ENCODE results near the gene FOXL3. TPM values are rescaled to one million over a fixed set of nuclear protein-coding genes. Genes with fewer than 3 reads are reported as not detected.

The FOXL3 gene
- polyA plus RNA-seq, 2 of the 4 experiments (the other 2 are of a cell fraction), result not detected

- ChIA-PET CTCF (no interaction called here), POLR2A (no interaction called here)
- FAIRE-seq (no peak), DNase-seq (ENCODE audit: low read depth in 1 of 2, low spot score in 1 of 2) (no peak), ATAC-seq (no peak)
- TF ChIP-seq RAD21 (conservative IDR thresholded peaks at IDR 0.05 in 1 of 2, IDR thresholded peaks at IDR 0.05 in 1 of 2) (no peak), NFE2L2 (conservative IDR thresholded peaks at IDR 0.05; ENCODE audit: low read length) (no peak), HOXB13 (CRISPR knock-in tag; IDR thresholded peaks at IDR 0.05; ENCODE audit: low read depth) (no peak), CBX2 (IDR thresholded peaks at IDR 0.05; ENCODE audit: borderline replicate concordance, low read depth) (no peak), MAFK (IDR thresholded peaks at IDR 0.05; ENCODE audit: partially characterized antibody) (no peak), RARB (CRISPR knock-in tag; IDR thresholded peaks at IDR 0.05) (no peak), ZC3H11A (IDR thresholded peaks at IDR 0.05) (no peak), KDM1A (IDR thresholded peaks at IDR 0.05; ENCODE audit: low read depth) (no peak)
- Histone ChIP-seq H3K9me3 (peaks cover 15% of the 10 kb centered on the region; the same call in 2 of the 3 replicates), H3K4me3 (no peak overlapping the region), H3K27ac (no peak overlapping the region), H3K4me2 (no peak overlapping the region), H3K4me1 (no peaks in the 10 kb centered on the region)
- WGBS (ENCODE audit: missing lambda C conversion rate), result 92% methylated on average over 21 of the region's 21 CpGs
Observed at GRCh38 chr7:251446-252175, 38.4 kb upstream of the FOXL3 start.

DNA sequence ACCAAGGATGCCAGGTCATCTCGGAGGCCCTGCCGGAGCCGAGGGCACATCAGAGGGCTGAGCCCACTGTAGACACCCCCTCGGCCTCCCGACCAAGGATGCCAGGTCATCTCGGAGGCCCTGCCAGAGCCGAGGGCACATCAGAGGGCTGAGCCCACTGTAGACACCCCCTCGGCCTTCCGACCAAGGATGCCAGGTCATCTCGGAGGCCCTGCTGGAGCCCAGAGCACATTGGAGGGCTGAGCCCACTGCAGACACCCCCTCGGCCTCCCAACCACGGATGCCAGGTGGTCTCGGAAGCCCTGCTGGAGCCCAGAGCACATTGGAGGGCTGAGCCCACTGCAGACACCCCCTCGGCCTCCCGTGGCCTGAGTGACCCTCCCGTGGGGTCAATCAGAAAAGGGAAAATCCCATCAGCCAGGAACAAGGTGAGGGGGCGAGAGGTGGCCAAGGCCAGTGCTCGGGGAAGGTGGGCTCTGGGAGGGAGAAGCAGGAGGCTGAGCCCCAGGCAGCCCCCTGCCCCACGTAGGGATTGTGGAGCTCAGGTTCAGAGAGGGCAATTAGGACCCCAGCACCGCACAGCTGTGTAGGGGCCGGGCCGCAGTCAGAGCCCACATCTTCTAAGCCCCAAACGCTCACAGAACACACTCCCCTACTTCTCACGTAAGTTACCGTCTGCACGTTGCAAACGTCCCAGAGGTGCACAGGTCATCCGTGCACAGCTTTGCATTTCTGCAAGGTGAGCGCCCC is 37.6 kb upstream of the FOXL3 start:
- DNase-seq (ENCODE audit: low read depth in 1 of 2, low spot score in 1 of 2) (no peak), FAIRE-seq (no peak), ATAC-seq (no peak)
- TF ChIP-seq CBX2 (IDR thresholded peaks at IDR 0.05; ENCODE audit: borderline replicate concordance, low read depth) (no peak), POLR2A (IDR thresholded peaks at IDR 0.05; ENCODE audit: low read length) (no peak), KDM1A (IDR thresholded peaks at IDR 0.05; ENCODE audit: low read depth) (no peak), SMC3 (IDR thresholded peaks at IDR 0.05) (no peak), ZNF302 (CRISPR knock-in tag; IDR thresholded peaks at IDR 0.05) (no peak), CTCF (IDR thresholded peaks at IDR 0.05) (no peak), HOXB13 (CRISPR knock-in tag; IDR thresholded peaks at IDR 0.05; ENCODE audit: low read depth) (no peak), MAFK (IDR thresholded peaks at IDR 0.05; ENCODE audit: partially characterized antibody) (no peak), MAZ (IDR thresholded peaks at IDR 0.05; ENCODE audit: borderline replicate concordance, low read depth, low read length) (no peak), EHMT2 (IDR thresholded peaks at IDR 0.05; ENCODE audit: low read depth) (no peak), RARB (CRISPR knock-in tag; IDR thresholded peaks at IDR 0.05) (no peak), RNF2 (IDR thresholded peaks at IDR 0.05; ENCODE audit: borderline replicate concordance, low read depth) (no peak), CHD4 (IDR thresholded peaks at IDR 0.05; ENCODE audit: borderline replicate concordance) (no peak), KDM5A (IDR thresholded peaks at IDR 0.05) (no peak), CHD2 (IDR thresholded peaks at IDR 0.05; ENCODE audit: low read length, partially characterized antibody) (no peak)
- TF ChIP-seq, protein P1, sequence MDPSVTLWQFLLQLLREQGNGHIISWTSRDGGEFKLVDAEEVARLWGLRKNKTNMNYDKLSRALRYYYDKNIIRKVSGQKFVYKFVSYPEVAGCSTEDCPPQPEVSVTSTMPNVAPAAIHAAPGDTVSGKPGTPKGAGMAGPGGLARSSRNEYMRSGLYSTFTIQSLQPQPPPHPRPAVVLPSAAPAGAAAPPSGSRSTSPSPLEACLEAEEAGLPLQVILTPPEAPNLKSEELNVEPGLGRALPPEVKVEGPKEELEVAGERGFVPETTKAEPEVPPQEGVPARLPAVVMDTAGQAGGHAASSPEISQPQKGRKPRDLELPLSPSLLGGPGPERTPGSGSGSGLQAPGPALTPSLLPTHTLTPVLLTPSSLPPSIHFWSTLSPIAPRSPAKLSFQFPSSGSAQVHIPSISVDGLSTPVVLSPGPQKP (IDR thresholded peaks at IDR 0.05; ENCODE audit: low read depth, low read length), result no peak
- TF ChIP-seq, protein P2, sequence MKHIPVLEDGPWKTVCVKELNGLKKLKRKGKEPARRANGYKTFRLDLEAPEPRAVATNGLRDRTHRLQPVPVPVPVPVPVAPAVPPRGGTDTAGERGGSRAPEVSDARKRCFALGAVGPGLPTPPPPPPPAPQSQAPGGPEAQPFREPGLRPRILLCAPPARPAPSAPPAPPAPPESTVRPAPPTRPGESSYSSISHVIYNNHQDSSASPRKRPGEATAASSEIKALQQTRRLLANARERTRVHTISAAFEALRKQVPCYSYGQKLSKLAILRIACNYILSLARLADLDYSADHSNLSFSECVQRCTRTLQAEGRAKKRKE (CRISPR knock-in tag; IDR thresholded peaks at IDR 0.05; ENCODE audit: low read depth), result no peak
- TF ChIP-seq, protein P3, sequence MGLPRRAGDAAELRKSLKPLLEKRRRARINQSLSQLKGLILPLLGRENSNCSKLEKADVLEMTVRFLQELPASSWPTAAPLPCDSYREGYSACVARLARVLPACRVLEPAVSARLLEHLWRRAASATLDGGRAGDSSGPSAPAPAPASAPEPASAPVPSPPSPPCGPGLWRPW (IDR thresholded peaks at IDR 0.05), result no peak
- H3K4me2 ChIP-seq, result no peak overlapping the region
- no peak overlapping the region for H3K4me3 ChIP-seq
- H3K27ac ChIP-seq, result no peak overlapping the region
- H3K4me1 ChIP-seq, result no peaks in the 10 kb centered on the region
- H3K9me3 ChIP-seq, result peaks cover 21% of the 10 kb centered on the region
- ChIA-PET POLR2A (no interaction called here), CTCF (no interaction called here)
- WGBS (ENCODE audit: missing lambda C conversion rate), result 96% methylated on average over 17 of the region's 29 CpGs

Measured in A549 (cell line).